Breast epithelium (tissue), 4 donors: ENCODE data around the gene HES3. TPM values are rescaled to one million over a fixed set of nuclear protein-coding genes. Genes with fewer than 3 reads are reported as not detected.
A peak's percentile ranks its signal among the peaks of the same experiment; 100 is the strongest.

Experiments used
- DNase-seq, 2 donors: peaks; one replicate each; pipeline ENCODE4 v3.0.0-alpha.2; 2019; ENCODE audit warnings: low spot score in 2 of 2
- H3K27ac ChIP-seq, 2 donors: fragments of 200-600 bp; sonication (generic) in 1 of 2; one replicate each; pipeline ENCODE4 v1.5.1; 2016 to 2019; ENCODE audit warnings: mild to moderate bottlenecking in 1 of 2
- H3K27me3 ChIP-seq, 2 donors: fragments of 200-600 bp; sonication (generic) in 1 of 2; one replicate each; pipeline versions ENCODE4 v1.5.1 to v1.6.0; 2017 to 2019; ENCODE audit warnings: control low read depth in 1 of 2, mild to moderate bottlenecking in 1 of 2
- H3K36me3 ChIP-seq: fragments of 200-600 bp; one replicate; pipeline ENCODE4 v1.5.1; 2019
- H3K4me1 ChIP-seq, 2 donors: fragments of 200-600 bp; sonication (generic); one replicate each; pipeline ENCODE4 v1.5.1; 2016 to 2019; ENCODE audit warnings: control low read depth in 1 of 2
- H3K4me3 ChIP-seq, 3 donors: fragments of 200-600 bp; sonication (generic); 1 replicate in 2 of 3; 2 replicates in 1 of 3; pipeline ENCODE4 v1.5.1; 2016 to 2019; ENCODE audit warnings: mild to moderate bottlenecking in 3 of 3, moderate library complexity in 2 of 3
- H3K9me3 ChIP-seq, 2 donors: fragments of 200-600 bp; sonication (generic) in 1 of 2; one replicate each; pipeline ENCODE4 v1.5.1; 2016 to 2019; ENCODE audit warnings: control low read depth in 1 of 2
- POLR2A ChIP-seq: fragments of 450-650 bp; IDR thresholded peaks from one replicate; pipeline ENCODE4 v1.6.1; 2016; ENCODE audit warnings: antibody characterized with exemption, mild to moderate bottlenecking, moderate library complexity
- POLR2AphosphoS5 ChIP-seq, 3 donors: sonication (generic); formaldehyde crosslinking; IDR thresholded peaks; one replicate each; pipeline ENCODE4 v1.6.1; 2017; ENCODE audit warnings: antibody characterized with exemption in 3 of 3
- intact Hi-C: fragments of 100-400 bp; cut with DNase I; formaldehyde crosslinking; loops from one replicate; pipeline ENCODE4 v1.15.1; 2023; ENCODE audit warnings: low total_unique reads
- total RNA-seq, 3 donors: library from RNA; depleted of rRNA; stranded (reverse); fragments of >200 nt; gene quantifications; one replicate each; pipeline ENCODE4 v1.1.0, GENCODE V29; 2016
- TF ChIP-seq, protein P1 (sequence below), 3 donors: fragments of 450-650 bp; IDR thresholded peaks; one replicate each; pipeline ENCODE4 v1.5.1; 2016 to 2017; ENCODE audit warnings: antibody characterized with exemption in 3 of 3, mild to moderate bottlenecking in 3 of 3, moderate library complexity in 3 of 3

HES3 gene
- total RNA-seq, 3 donors from 2014 or later: not detected

DNA sequence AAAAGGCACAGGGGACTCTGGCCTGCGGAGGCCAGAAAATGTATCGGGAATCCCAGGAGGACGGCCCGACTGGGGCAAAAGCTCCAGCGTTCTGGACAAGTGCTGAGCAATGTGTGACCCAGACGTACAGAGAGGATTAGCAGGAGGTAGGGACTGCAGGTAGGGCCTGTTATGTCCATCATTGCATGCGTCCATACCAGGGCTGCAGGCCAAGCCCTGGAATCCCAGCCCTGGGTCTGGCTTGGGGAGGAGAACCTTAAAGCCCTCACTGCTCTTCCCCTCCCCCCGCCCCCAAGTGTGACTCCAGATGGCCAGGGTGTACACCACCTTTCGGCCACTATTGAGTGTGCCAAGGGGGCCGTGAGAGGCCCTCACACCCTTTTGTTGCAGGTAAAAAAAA, 36.1 kb upstream of the HES3 start:
- intact Hi-C loops: no loop called here

DNA sequence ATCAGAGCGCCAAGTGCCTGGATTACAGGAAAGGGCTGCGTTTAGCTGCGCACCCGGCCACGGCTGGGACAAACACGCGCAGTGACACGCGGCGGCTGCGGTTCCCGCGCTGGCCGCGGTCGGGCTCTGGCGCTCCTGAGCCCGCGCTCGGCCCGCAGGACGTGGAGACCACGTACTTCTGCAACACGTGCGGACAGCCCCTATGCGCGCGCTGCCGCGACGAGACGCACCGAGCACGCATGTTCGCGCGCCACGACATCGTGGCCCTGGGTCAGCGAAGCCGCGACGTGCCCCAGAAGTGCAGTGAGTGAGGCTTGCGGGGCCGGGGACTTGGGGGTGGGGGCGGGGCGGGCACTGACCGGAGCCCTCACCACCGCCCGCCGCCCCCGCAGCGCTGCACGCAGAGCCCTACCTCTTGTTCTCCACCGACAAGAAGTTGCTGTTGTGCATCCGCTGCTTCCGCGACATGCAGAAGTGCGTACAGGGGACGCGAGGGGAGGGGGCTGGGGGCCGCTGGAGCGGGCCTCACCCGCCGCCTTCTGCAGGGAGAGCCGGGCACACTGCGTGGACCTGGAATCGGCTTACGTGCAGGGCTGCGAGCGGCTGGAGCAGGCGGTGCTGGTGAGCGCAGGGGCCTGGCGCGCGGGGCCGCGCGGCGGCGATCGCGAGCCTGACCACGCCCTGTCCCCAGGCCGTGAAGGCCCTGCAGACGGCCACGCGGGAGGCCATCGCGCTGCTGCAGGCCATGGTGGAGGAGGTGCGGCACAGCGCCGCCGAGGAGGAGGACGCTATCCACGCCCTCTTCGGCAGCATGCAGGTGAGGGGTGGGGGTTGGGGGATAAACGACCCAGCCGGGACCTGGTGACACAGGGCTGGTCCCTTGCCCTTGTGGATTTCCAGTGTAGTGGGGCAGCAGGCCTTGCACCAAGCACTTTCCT, 35.0 kb upstream of the HES3 start:
- H3K36me3 ChIP-seq: no peaks in the 10 kb centered on the region
- DNase-seq: no peak
- peaks cover 3% of the 10 kb centered on the region in 2 donors for H3K4me1 ChIP-seq
- intact Hi-C loops: no loop called here
- no peaks in the 10 kb centered on the region for H3K9me3 ChIP-seq
- no peaks in the 10 kb centered on the region for H3K27me3 ChIP-seq
- TF ChIP-seq POLR2AphosphoS5 (IDR thresholded peaks at IDR 0.05) (no peak), POLR2A (no peak)
- TF ChIP-seq, protein P1, sequence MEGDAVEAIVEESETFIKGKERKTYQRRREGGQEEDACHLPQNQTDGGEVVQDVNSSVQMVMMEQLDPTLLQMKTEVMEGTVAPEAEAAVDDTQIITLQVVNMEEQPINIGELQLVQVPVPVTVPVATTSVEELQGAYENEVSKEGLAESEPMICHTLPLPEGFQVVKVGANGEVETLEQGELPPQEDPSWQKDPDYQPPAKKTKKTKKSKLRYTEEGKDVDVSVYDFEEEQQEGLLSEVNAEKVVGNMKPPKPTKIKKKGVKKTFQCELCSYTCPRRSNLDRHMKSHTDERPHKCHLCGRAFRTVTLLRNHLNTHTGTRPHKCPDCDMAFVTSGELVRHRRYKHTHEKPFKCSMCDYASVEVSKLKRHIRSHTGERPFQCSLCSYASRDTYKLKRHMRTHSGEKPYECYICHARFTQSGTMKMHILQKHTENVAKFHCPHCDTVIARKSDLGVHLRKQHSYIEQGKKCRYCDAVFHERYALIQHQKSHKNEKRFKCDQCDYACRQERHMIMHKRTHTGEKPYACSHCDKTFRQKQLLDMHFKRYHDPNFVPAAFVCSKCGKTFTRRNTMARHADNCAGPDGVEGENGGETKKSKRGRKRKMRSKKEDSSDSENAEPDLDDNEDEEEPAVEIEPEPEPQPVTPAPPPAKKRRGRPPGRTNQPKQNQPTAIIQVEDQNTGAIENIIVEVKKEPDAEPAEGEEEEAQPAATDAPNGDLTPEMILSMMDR (IDR thresholded peaks at IDR 0.05): peak in 2 of 3 donors; percentile 47 to 56
- H3K27ac ChIP-seq: no peak overlapping the region
- H3K4me3 ChIP-seq: peak overlapping the region; percentile 37 to 72 (median 55)

More for the DNA sequence above, 36.1 kb upstream of the HES3 start:
- Histone ChIP-seq H3K9me3 (no peaks in the 10 kb centered on the region), H3K27me3 (no peaks in the 10 kb centered on the region), H3K27ac (no peak overlapping the region), H3K36me3 (no peaks in the 10 kb centered on the region), H3K4me1 (peaks cover 3% of the 10 kb centered on the region in 2 donors), H3K4me3 (no peak overlapping the region)
- no peak for TF ChIP-seq POLR2AphosphoS5 (IDR thresholded peaks at IDR 0.05)
- TF ChIP-seq POLR2A: no peak
- TF ChIP-seq, protein P1 (IDR thresholded peaks at IDR 0.05): no peak
- DNase-seq: no peak

DNA sequence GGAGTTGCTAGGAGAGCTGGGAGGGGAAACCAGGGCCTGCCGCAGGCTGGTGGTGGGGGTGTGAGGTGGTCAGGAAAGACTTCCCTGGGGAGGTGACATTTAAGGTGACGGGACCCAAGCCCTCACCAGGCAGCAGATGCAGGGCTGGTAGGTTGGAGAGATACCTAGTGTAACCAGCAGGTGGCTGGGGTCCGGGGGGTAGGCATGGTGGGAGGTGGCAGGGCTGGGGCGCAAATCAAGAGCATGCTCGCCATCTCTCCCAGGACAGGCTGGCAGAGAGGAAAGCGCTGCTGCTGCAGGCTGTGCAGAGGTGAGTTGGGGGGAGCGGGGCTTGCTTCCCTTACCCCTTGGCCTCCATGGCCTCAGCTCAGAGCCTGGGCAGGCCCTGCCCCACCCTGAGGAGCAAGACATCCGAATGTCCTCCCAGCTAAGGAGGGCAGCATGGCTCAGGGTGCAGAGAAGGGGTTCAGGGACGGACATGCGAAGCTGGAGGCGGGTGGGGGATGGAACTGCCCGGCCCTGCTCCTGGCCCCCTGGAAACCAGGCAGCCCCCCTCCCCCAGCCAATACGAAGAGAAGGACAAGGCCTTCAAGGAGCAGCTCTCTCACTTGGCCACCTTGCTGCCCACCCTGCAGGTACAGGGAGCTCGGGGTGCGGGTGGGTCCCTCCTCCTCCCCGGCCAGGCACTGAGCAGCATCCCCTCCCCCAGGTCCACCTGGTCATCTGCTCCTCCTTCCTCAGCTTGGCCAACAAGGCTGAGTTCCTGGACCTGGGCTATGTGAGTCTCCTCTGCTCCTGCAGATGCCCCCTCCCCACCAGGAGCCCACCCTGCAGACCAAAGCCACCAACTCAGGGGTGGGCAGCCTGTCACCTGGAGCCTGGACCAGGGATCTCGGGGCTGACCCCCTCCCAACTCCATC, 34.1 kb upstream of the HES3 start:
- H3K27me3 ChIP-seq: no peaks in the 10 kb centered on the region
- no peak overlapping the region for H3K27ac ChIP-seq
- peak overlapping the region in 2 of 3 donors; percentile 55 to 72 for H3K4me3 ChIP-seq
- no peak for DNase-seq
- peaks cover 3% of the 10 kb centered on the region in 2 donors for H3K4me1 ChIP-seq
- no peaks in the 10 kb centered on the region for H3K36me3 ChIP-seq
- intact Hi-C loops: no loop called here
- TF ChIP-seq POLR2A (no peak), POLR2AphosphoS5 (IDR thresholded peaks at IDR 0.05) (no peak)
- TF ChIP-seq, protein P1 (IDR thresholded peaks at IDR 0.05): no peak
- no peaks in the 10 kb centered on the region for H3K9me3 ChIP-seq

DNA sequence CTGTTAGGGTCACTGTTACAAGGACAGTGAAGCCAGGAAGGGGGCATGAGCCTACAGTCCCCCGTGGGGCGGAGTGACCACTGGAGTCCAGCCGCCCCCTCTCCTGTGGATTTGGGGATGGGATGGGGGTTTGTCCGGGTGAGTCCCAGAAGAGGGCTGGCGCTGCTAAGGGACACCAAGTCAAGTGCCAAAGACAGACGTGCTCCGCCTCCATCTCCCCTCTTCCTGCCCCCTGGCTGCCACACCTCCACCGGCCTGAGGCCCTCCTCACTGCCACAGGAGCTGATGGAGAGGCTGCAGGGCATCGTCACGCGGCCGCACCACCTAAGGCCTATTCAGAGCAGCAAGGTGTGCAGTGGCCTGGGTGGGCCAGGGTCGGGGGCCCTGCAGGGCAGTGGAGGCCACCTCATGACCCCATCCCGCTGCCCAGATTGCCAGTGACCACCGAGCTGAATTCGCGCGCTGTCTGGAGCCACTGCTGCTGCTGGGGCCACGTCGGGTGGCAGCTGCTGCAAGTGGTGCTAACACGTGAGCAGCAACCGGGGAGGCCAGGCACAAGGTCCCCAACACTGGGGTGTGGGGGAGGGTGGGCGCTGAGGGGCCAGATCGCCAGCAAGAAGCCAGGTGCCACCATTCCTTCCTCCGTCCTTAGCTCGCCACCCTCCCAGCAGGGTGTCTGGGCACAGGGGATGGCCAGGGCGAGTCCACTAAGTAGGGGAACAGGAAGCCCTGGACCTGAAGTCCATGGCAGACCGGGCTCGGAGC, 33.2 kb upstream of the HES3 start:
- Histone ChIP-seq H3K4me3 (no peak overlapping the region), H3K4me1 (peaks cover 0 to 3% of the 10 kb centered on the region in 2 donors), H3K36me3 (no peaks in the 10 kb centered on the region), H3K27me3 (no peaks in the 10 kb centered on the region), H3K9me3 (no peaks in the 10 kb centered on the region), H3K27ac (no peak overlapping the region)
- intact Hi-C loops: no loop called here
- TF ChIP-seq, protein P1 (IDR thresholded peaks at IDR 0.05): no peak
- TF ChIP-seq POLR2A: no peak
- no peak for TF ChIP-seq POLR2AphosphoS5 (IDR thresholded peaks at IDR 0.05)
- no peak for DNase-seq
